Keratinocyte (primary cell): Measurements from ENCODE around the gene SPRED2. TPM values are rescaled to one million over a fixed set of nuclear protein-coding genes. Genes with fewer than 3 reads are reported as not detected.

Source experiments
- DNase-seq: peaks from one replicate; pipeline ENCODE4 v3.0.0-alpha.2; 2011; ENCODE audit warnings: low read depth, missing footprints, low spot score
- FAIRE-seq: peaks from 2 replicates; lab custom pipeline; 2011; peaks lifted over from hg19 to GRCh38; lab: Jason Lieb, UNC
- H2AFZ ChIP-seq: 2 replicates; pipeline ENCODE4 v1.6.0; 2012; ENCODE audit warnings: low read length, control low read depth, inconsistent platforms; ENCODE audit not compliant: control insufficient read depth
- H3K27ac ChIP-seq: 2 replicates; pipeline ENCODE4 v1.5.1; 2011; ENCODE audit warnings: low read length; ENCODE audit not compliant: control insufficient read depth, insufficient read depth
- H3K27me3 ChIP-seq: 3 replicates; pipeline ENCODE4 v1.6.0; 2011; ENCODE audit warnings: low read length; ENCODE audit not compliant: control insufficient read depth, insufficient read depth; ENCODE audit errors: extremely low read depth
- H3K36me3 ChIP-seq, 2 experiments: 2 replicates in 1 of 2; 3 replicates in 1 of 2; pipeline ENCODE4 v1.5.1; 2011; ENCODE audit warnings: low read length in 2 of 2, mild to moderate bottlenecking in 1 of 2; ENCODE audit not compliant: control insufficient read depth in 2 of 2, insufficient read depth in 2 of 2; ENCODE audit errors: extremely low read depth in 1 of 2
- H3K4me1 ChIP-seq: 3 replicates; pipeline ENCODE4 v1.5.1; 2011; ENCODE audit warnings: low read length; ENCODE audit not compliant: control insufficient read depth, insufficient read depth; ENCODE audit errors: extremely low read depth
- H3K4me2 ChIP-seq: 3 replicates; pipeline ENCODE4 v1.6.0; 2011; ENCODE audit warnings: low read depth, low read length; ENCODE audit not compliant: control insufficient read depth, insufficient read depth; ENCODE audit errors: extremely low read depth
- H3K4me3 ChIP-seq, 3 experiments: fragments of 200-600 bp in 1 of 3; sonication (generic) in 1 of 3; 2 replicates in 2 of 3; 3 replicates in 1 of 3; pipeline ENCODE4 v1.5.1; 2011 to 2016; ENCODE audit warnings: low read length in 3 of 3, mild to moderate bottlenecking in 3 of 3, control low read depth in 2 of 3, inconsistent platforms in 1 of 3, low read depth in 1 of 3, mixed read lengths in 1 of 3, mixed run types in 1 of 3, moderate library complexity in 1 of 3; ENCODE audit not compliant: control insufficient read depth in 2 of 3, insufficient read depth in 2 of 3; ENCODE audit errors: extremely low read depth in 1 of 3
- H3K79me2 ChIP-seq: 2 replicates; pipeline ENCODE4 v1.6.0; 2012; ENCODE audit warnings: low read length; ENCODE audit not compliant: control insufficient read depth, insufficient read depth
- H3K9ac ChIP-seq: 3 replicates; pipeline ENCODE4 v1.6.0; 2011; ENCODE audit warnings: low read length; ENCODE audit not compliant: control insufficient read depth, insufficient read depth; ENCODE audit errors: extremely low read depth
- H3K9me1 ChIP-seq: 3 replicates; pipeline ENCODE4 v1.6.0; 2011; ENCODE audit warnings: low read length; ENCODE audit not compliant: control insufficient read depth, insufficient read depth; ENCODE audit errors: extremely low read depth
- H3K9me3 ChIP-seq: 2 replicates; pipeline ENCODE4 v1.5.1; 2012; ENCODE audit warnings: low read depth, low read length; ENCODE audit not compliant: control insufficient read depth
- H4K20me1 ChIP-seq: 3 replicates; pipeline ENCODE4 v1.6.0; 2011; ENCODE audit warnings: low read length; ENCODE audit not compliant: control insufficient read depth, insufficient read depth; ENCODE audit errors: extremely low read depth
- CTCF ChIP-seq, 3 experiments: IDR thresholded peaks in 1 of 3; conservative IDR thresholded peaks in 1 of 3; optimal IDR thresholded peaks in 1 of 3; 2 replicates in 2 of 3; 3 replicates in 1 of 3; pipeline versions ENCODE3 to v1.5.1; 2011; ENCODE audit warnings: low read length in 3 of 3, mild to moderate bottlenecking in 3 of 3, moderate library complexity in 2 of 3, control low read depth in 1 of 3, inconsistent platforms in 1 of 3; ENCODE audit not compliant: insufficient read depth in 2 of 3; ENCODE audit errors: extremely low read depth in 1 of 3
- EZH2 ChIP-seq: IDR thresholded peaks from one replicate; pipeline ENCODE4 v1.6.1; 2012; ENCODE audit warnings: inconsistent platforms, mild to moderate bottlenecking, low read length, moderate library complexity
- dilution Hi-C: fragments of 300-500 bp; cut with MboI; formaldehyde crosslinking; loops from one replicate; pipeline ENCODE4 v1.7.0; 2020; ENCODE audit warnings: low sequenced_read_pairs; ENCODE audit not compliant: extremely low pct_ligation_motif_present
- polyA plus RNA-seq, 5 experiments: library from polyadenylated mRNA; depleted of rRNA in 3 of 5; stranded (reverse) in 3 of 5; stranded (forward) in 1 of 5; unstranded in 1 of 5; fragments of >200 nt; gene quantifications; 1 replicate in 1 of 5; 2 replicates in 3 of 5; 3 replicates in 1 of 5; pipeline versions ENCODE4 v1.2.1 to v1.2.3, GENCODE V29; 2011 to 2012; ENCODE audit warnings: missing spikeins in 2 of 5, low read depth in 1 of 5, low replicate concordance in 1 of 5

The SPRED2 gene
- polyA plus RNA-seq, 1 donor (not counting 4 experiments of a cell fraction or from before 2014, with no cell fraction given) = 26.8 TPM

GRCh38 chr2:65349863-65350262, 82.5 kb downstream of the SPRED2 start:
- TF ChIP-seq CTCF (optimal IDR thresholded peaks at IDR 0.05 in 1 of 3, IDR thresholded peaks at IDR 0.05 in 1 of 3, conservative IDR thresholded peaks at IDR 0.05 in 1 of 3; ENCODE audit: extremely low read depth in 1 of 3, insufficient read depth in 2 of 3, low read length in 3 of 3) = no peak
- no peak for TF ChIP-seq EZH2
- H3K4me2 ChIP-seq = peak overlapping the region; percentile 4
- peaks cover 0 to 1% of the 10 kb centered on the region in 2 experiments for H3K36me3 ChIP-seq
- H3K9me1 ChIP-seq = peaks cover 6% of the 10 kb centered on the region
- dilution Hi-C loops = no loop called here
- peaks cover 31% of the 10 kb centered on the region for H3K4me1 ChIP-seq
- FAIRE-seq (peak; percentile 52), DNase-seq (no peak)
- H3K27ac ChIP-seq = no peak overlapping the region
- no peaks in the 10 kb centered on the region for H3K9me3 ChIP-seq
- H4K20me1 ChIP-seq = peaks cover 25% of the 10 kb centered on the region
- no peak overlapping the region for H3K9ac ChIP-seq
- H3K4me3 ChIP-seq = no peak overlapping the region
- H3K27me3 ChIP-seq = no peaks in the 10 kb centered on the region
- peaks cover 92% of the 10 kb centered on the region for H3K79me2 ChIP-seq
- no peak overlapping the region for H2AFZ ChIP-seq

- H3K27me3 ChIP-seq = no peaks in the 10 kb centered on the region
- FAIRE-seq (no peak), DNase-seq (no peak)
- peaks cover 19% of the 10 kb centered on the region for H3K4me1 ChIP-seq
- no peak for TF ChIP-seq CTCF (optimal IDR thresholded peaks at IDR 0.05 in 1 of 3, IDR thresholded peaks at IDR 0.05 in 1 of 3, conservative IDR thresholded peaks at IDR 0.05 in 1 of 3; ENCODE audit: extremely low read depth in 1 of 3, insufficient read depth in 2 of 3, low read length in 3 of 3)
- TF ChIP-seq EZH2 = no peak
- H4K20me1 ChIP-seq = peaks cover 22% of the 10 kb centered on the region
- H3K27ac ChIP-seq = no peak overlapping the region
- H3K4me2 ChIP-seq = no peak overlapping the region
- H3K9me1 ChIP-seq = peaks cover 6% of the 10 kb centered on the region
- no peak overlapping the region for H2AFZ ChIP-seq
- H3K36me3 ChIP-seq = peaks cover 0 to 7% of the 10 kb centered on the region in 2 experiments
- H3K9me3 ChIP-seq = no peaks in the 10 kb centered on the region
- H3K4me3 ChIP-seq = no peak overlapping the region
- H3K9ac ChIP-seq = no peak overlapping the region
- dilution Hi-C loops = no loop called here
- peaks cover 80% of the 10 kb centered on the region for H3K79me2 ChIP-seq
These were observed 84.5 kb downstream of the SPRED2 start for GRCh38 chr2:65347913-65348312.
